ENCODE results near the gene EYA3. TPM values are rescaled to one million over a fixed set of nuclear protein-coding genes. Genes with fewer than 3 reads are reported as not detected.
"Not testable (repeated sequence)": the region's sequence is repeated elsewhere in the genome, so short reads cannot be mapped to it uniquely, and the experiment has no call there.

The EYA3 gene
- total and polyA plus RNA-seq, 2 donors (not counting 3 experiments of a cell fraction or from before 2014, with no cell fraction given): 12.7 to 33.0 TPM

- POLR2A ChIA-PET: interaction anchor here (0.5 kb wide), 1 partner anchor 24 kb away, joined by 3 read pairs; no protein-coding TSS in a partner anchor
- no peak for FAIRE-seq
- TF ChIP-seq MYC (IDR thresholded peaks at IDR 0.05; ENCODE audit: low read depth, low read length) (no peak), FOS (IDR thresholded peaks at IDR 0.05; ENCODE audit: borderline replicate concordance, insufficient read depth, low read length) (no peak), EZH2 (IDR thresholded peaks at IDR 0.05; ENCODE audit: borderline replicate concordance, low read depth, low read length, severe bottlenecking) (no peak), MAX (IDR thresholded peaks at IDR 0.05; ENCODE audit: insufficient read depth, insufficient read length) (no peak), POLR2A (IDR thresholded peaks at IDR 0.05; ENCODE audit: low read depth, low read length) (no peak), GATA2 (IDR thresholded peaks at IDR 0.05; ENCODE audit: insufficient read depth, insufficient read length, low read depth, low read length) (no peak)
Observed at GRCh38 chr1:28002600-28002999, 85.8 kb downstream of the EYA3 start.

GRCh38 chr1:27999055-27999454, 89.4 kb downstream of the EYA3 start:
- intact Hi-C loops (cut with micrococcal nuclease): no loop called here
- H3K27ac ChIP-seq (ENCODE audit: insufficient read depth, low read depth, low read length): no peak overlapping the region
- CTCF ChIA-PET: interaction anchor here (0.6 to 2.5 kb wide), 4 partner anchors 21 to 559 kb away, joined by 3 to 9 read pairs (median 6); no protein-coding TSS in a partner anchor
- no peak overlapping the region for H3K9ac ChIP-seq (replicated peaks; ENCODE audit: extremely low read depth, insufficient read depth, low read length)
- POLR2A ChIA-PET: interaction anchor here (0.7 kb wide), 1 partner anchor 19 kb away, joined by 4 read pairs; no protein-coding TSS in a partner anchor
- H2AFZ ChIP-seq (ENCODE audit: low read depth, low read length): no peak overlapping the region
- H3K9me1 ChIP-seq (replicated peaks; ENCODE audit: control insufficient read depth, extremely low read depth, insufficient read depth, low read length): no peaks in the 10 kb centered on the region
- FAIRE-seq (no peak), DNase-seq (ENCODE audit: low read depth, low spot score) (no peak)
- no peaks in the 10 kb centered on the region for H3K9me3 ChIP-seq (replicated peaks; ENCODE audit: control insufficient read depth, insufficient read depth, low read length)
- no peaks in the 10 kb centered on the region for H3K79me2 ChIP-seq (ENCODE audit: control insufficient read depth, insufficient read depth, low read length)
- H4K20me1 ChIP-seq (replicated peaks; ENCODE audit: control insufficient read depth, extremely low read depth, insufficient read depth, low read length): no peaks in the 10 kb centered on the region
- dilution Hi-C loops (cut with MboI; ENCODE audit: extremely low pct_ligation_motif_present, low sequenced_read_pairs): no loop called here
- no TSS peak for BruUV-seq (replicated peaks)
- H3K4me1 ChIP-seq (ENCODE audit: control insufficient read depth, extremely low read depth, insufficient read depth, low read length): peaks cover 8% of the 10 kb centered on the region
- H3K27me3 ChIP-seq (ENCODE audit: control insufficient read depth in 2 of 2, insufficient read depth in 2 of 2, low read length in 2 of 2): no peaks in the 10 kb centered on the region
- no peak for TF ChIP-seq POLR2A (IDR thresholded peaks at IDR 0.05; ENCODE audit: low read depth, low read length)
- TF ChIP-seq POLR2AphosphoS5 (IDR thresholded peaks at IDR 0.05; ENCODE audit: insufficient read depth, low read depth, low read length): no peak
- peak; percentile 70 for TF ChIP-seq GATA2 (IDR thresholded peaks at IDR 0.05; ENCODE audit: insufficient read depth, insufficient read length, low read depth, low read length)
- peaks cover 13 to 14% of the 10 kb centered on the region in 2 experiments for H3K36me3 ChIP-seq (ENCODE audit: control insufficient read depth in 2 of 2, extremely low read depth in 1 of 2, insufficient read depth in 2 of 2, low read length in 2 of 2)
- no peak overlapping the region for H3K4me2 ChIP-seq (ENCODE audit: insufficient read depth, low read length)
- H3K4me3 ChIP-seq (replicated peaks in 1 of 3; ENCODE audit: insufficient read depth in 1 of 3, low read depth in 1 of 3, low read length in 3 of 3): no peak overlapping the region

More at GRCh38 chr1:28002600-28002999, 85.8 kb downstream of the EYA3 start:
- peaks cover 4% of the 10 kb centered on the region for H3K4me1 ChIP-seq (ENCODE audit: control insufficient read depth, extremely low read depth, insufficient read depth, low read length)
- dilution Hi-C loops (cut with MboI; ENCODE audit: extremely low pct_ligation_motif_present, low sequenced_read_pairs): no loop called here
- no peaks in the 10 kb centered on the region for H3K79me2 ChIP-seq (ENCODE audit: control insufficient read depth, insufficient read depth, low read length)
- H3K4me3 ChIP-seq (replicated peaks in 1 of 3; ENCODE audit: insufficient read depth in 1 of 3, low read depth in 1 of 3, low read length in 3 of 3): no peak overlapping the region
- H3K4me2 ChIP-seq (ENCODE audit: insufficient read depth, low read length): no peak overlapping the region
- CTCF ChIA-PET: interaction anchor here (1.1 kb wide), 1 partner anchor 46 kb away, joined by 3 read pairs; no protein-coding TSS in a partner anchor
- H3K36me3 ChIP-seq (ENCODE audit: control insufficient read depth in 2 of 2, extremely low read depth in 1 of 2, insufficient read depth in 2 of 2, low read length in 2 of 2): peaks cover 9 to 20% of the 10 kb centered on the region in 2 experiments
- H3K9ac ChIP-seq (replicated peaks; ENCODE audit: extremely low read depth, insufficient read depth, low read length): no peak overlapping the region
- no peak overlapping the region for H2AFZ ChIP-seq (ENCODE audit: low read depth, low read length)
- no peaks in the 10 kb centered on the region for H3K9me3 ChIP-seq (replicated peaks; ENCODE audit: control insufficient read depth, insufficient read depth, low read length)
- H3K9me1 ChIP-seq (replicated peaks; ENCODE audit: control insufficient read depth, extremely low read depth, insufficient read depth, low read length): no peaks in the 10 kb centered on the region
- no peak overlapping the region for H3K27ac ChIP-seq (ENCODE audit: insufficient read depth, low read depth, low read length)
- BruUV-seq (replicated peaks): no TSS peak
- intact Hi-C loops (cut with micrococcal nuclease): no loop called here
- no peaks in the 10 kb centered on the region for H3K27me3 ChIP-seq (ENCODE audit: control insufficient read depth in 2 of 2, insufficient read depth in 2 of 2, low read length in 2 of 2)
- DNase-seq (ENCODE audit: low read depth, low spot score): no peak
- H4K20me1 ChIP-seq (replicated peaks; ENCODE audit: control insufficient read depth, extremely low read depth, insufficient read depth, low read length): no peaks in the 10 kb centered on the region

- dilution Hi-C loops (cut with MboI; ENCODE audit: extremely low pct_ligation_motif_present, low sequenced_read_pairs); H3K27me3 ChIP-seq (ENCODE audit: control insufficient read depth in 2 of 2, insufficient read depth in 2 of 2, low read length in 2 of 2); H3K9me1 ChIP-seq (replicated peaks; ENCODE audit: control insufficient read depth, extremely low read depth, insufficient read depth, low read length); H3K9ac ChIP-seq (replicated peaks; ENCODE audit: extremely low read depth, insufficient read depth, low read length); H3K9me3 ChIP-seq (replicated peaks; ENCODE audit: control insufficient read depth, insufficient read depth, low read length); DNase-seq (ENCODE audit: low read depth, low spot score); H2AFZ ChIP-seq (ENCODE audit: low read depth, low read length); intact Hi-C loops (cut with micrococcal nuclease); BruUV-seq (replicated peaks); H3K79me2 ChIP-seq (ENCODE audit: control insufficient read depth, insufficient read depth, low read length); H3K4me2 ChIP-seq (ENCODE audit: insufficient read depth, low read length); FAIRE-seq; H3K27ac ChIP-seq (ENCODE audit: insufficient read depth, low read depth, low read length); H4K20me1 ChIP-seq (replicated peaks; ENCODE audit: control insufficient read depth, extremely low read depth, insufficient read depth, low read length); H3K4me3 ChIP-seq (replicated peaks in 1 of 3; ENCODE audit: insufficient read depth in 1 of 3, low read depth in 1 of 3, low read length in 3 of 3): not testable (repeated sequence)
- POLR2A ChIA-PET: interaction anchor here (0.6 kb wide), 1 partner anchor 91 kb away, joined by 3 read pairs; no protein-coding TSS in a partner anchor
- Histone ChIP-seq H3K36me3 (ENCODE audit: control insufficient read depth in 2 of 2, extremely low read depth in 1 of 2, insufficient read depth in 2 of 2, low read length in 2 of 2) (peaks cover 9 to 11% of the 10 kb centered on the region in 2 experiments), H3K4me1 (ENCODE audit: control insufficient read depth, extremely low read depth, insufficient read depth, low read length) (peaks cover 35% of the 10 kb centered on the region)
- CTCF ChIA-PET: interaction anchor here (0.7 to 1.9 kb wide), 5 partner anchors 13 to 96 kb away, joined by 3 to 5 read pairs (median 4); no protein-coding TSS in a partner anchor
Observed at GRCh38 chr1:27994526-27994925, 93.9 kb downstream of the EYA3 start.

Data from endothelial cell of umbilical vein (primary cell).